ENCODE data around the gene SPECC1.
"Not testable (repeated sequence)": the region's sequence is repeated elsewhere in the genome, so short reads cannot be mapped to it uniquely, and the experiment has no call there.

Gene SPECC1

DNA sequence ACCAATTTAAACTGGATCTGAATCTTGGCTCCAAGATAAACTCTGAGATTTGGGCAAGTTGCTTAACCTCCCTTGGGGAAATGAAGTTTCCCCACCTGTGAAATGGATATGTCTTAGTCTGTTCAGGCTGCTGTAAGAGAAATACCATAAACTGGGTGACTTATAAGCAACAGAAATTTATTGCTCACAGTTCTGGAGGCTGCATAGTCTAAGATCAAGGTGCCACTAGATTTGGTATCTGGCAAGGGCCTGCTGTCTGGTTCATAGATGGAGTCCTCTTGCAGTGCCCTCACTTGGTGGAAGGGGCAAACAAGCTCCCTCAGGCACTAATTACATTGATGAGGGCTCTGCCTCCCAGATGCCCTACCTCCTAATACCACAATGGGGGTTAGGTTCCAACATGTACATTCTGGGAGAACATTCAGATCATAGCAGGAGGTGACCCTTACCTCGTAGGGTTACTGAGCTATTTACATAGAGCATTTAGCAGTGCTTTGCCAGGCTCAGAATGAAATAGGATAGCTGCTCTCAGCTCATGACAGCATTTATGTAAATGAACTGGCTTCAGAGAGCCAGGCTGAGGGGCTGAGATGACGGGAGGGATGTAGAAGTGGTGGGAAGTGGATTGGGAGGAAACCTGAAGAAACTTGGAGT lies 83.9 kb downstream of the SPECC1 start:
- H3K27ac Mint-ChIP-seq, result no peak overlapping the region
- H3K9me3 Mint-ChIP-seq, result no peaks in the 10 kb centered on the region
- DNase-seq, result no peak
- peaks cover 31% of the 10 kb centered on the region for H3K27me3 Mint-ChIP-seq (ENCODE audit: low read depth, poor library complexity)
- H3K36me3 Mint-ChIP-seq (ENCODE audit: low read depth), result no peaks in the 10 kb centered on the region
- no peak overlapping the region for H3K4me3 Mint-ChIP-seq
- H3K4me1 Mint-ChIP-seq, result peaks cover 40% of the 10 kb centered on the region
- TF ChIP-seq, protein P1, sequence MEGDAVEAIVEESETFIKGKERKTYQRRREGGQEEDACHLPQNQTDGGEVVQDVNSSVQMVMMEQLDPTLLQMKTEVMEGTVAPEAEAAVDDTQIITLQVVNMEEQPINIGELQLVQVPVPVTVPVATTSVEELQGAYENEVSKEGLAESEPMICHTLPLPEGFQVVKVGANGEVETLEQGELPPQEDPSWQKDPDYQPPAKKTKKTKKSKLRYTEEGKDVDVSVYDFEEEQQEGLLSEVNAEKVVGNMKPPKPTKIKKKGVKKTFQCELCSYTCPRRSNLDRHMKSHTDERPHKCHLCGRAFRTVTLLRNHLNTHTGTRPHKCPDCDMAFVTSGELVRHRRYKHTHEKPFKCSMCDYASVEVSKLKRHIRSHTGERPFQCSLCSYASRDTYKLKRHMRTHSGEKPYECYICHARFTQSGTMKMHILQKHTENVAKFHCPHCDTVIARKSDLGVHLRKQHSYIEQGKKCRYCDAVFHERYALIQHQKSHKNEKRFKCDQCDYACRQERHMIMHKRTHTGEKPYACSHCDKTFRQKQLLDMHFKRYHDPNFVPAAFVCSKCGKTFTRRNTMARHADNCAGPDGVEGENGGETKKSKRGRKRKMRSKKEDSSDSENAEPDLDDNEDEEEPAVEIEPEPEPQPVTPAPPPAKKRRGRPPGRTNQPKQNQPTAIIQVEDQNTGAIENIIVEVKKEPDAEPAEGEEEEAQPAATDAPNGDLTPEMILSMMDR (IDR thresholded peaks at IDR 0.05), result no peak

DNA sequence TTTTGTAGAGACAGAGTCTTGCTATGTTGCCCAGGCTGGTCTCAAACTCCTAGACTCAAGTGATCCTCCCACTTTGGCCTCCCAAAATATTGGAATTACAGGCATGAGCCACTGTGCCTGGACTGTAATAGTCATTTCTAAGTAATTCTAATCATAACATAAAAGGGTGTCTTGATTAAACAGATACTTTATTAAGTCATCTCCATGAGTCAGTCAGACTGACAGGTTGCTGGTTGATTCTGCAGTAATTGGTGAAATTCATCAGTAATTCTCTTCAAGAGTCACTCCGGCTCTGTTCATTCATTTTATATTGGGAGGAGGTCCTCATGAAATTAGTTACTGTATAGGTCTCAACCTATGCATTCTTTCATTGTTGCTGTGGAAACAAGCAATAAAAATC lies 85.6 kb downstream of the SPECC1 start:
- Mint-ChIP-seq H3K9me3 (no peaks in the 10 kb centered on the region), H3K4me1 (peaks cover 40% of the 10 kb centered on the region), H3K27me3 (ENCODE audit: low read depth, poor library complexity) (peaks cover 33% of the 10 kb centered on the region), H3K27ac (no peak overlapping the region), H3K36me3 (ENCODE audit: low read depth) (no peaks in the 10 kb centered on the region), H3K4me3 (no peak overlapping the region)
- TF ChIP-seq, protein P1 (IDR thresholded peaks at IDR 0.05), result no peak
- no peak for DNase-seq

DNA sequence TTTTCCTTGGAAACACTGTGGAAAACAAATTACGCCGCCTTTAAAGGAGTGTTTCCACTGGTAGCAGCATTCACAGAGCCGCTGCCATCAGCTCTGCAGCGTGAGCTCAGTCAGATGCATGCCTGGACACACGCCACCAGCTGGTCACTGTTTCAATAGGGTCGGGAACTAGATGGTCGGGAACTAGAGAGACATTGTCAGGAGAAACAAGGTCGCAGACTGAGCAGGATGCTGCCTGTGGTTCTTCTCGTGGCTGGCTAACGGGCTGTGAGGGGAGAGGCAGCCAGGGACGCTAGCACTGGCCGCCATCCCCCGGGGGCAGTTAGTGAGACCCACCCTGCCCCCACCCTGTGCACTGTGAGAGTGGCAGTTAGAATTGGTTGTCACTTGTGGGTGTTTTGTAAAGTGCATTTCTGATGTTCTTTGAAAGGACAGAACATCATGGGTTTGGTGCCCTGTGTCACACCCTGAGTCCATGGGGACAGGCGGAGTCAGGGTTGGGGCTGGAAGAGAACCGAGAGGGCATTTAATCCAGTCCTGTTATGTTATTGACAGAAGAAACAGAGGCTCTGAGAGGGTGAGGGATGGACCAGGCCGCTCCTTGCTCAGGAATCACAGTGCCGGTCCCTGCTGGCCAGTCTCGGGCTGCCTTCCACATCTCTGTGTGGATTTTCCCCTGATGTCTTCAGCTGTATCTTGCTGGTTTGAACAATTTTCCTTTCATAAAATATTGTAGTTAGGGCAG lies 86.3 kb downstream of the SPECC1 start:
- Mint-ChIP-seq H3K27me3 (ENCODE audit: low read depth, poor library complexity) (peaks cover 33% of the 10 kb centered on the region), H3K4me1 (peaks cover 40% of the 10 kb centered on the region), H3K27ac (no peak overlapping the region), H3K9me3 (no peaks in the 10 kb centered on the region), H3K36me3 (ENCODE audit: low read depth) (no peaks in the 10 kb centered on the region), H3K4me3 (no peak overlapping the region)
- TF ChIP-seq, protein P1 (IDR thresholded peaks at IDR 0.05), result peak; percentile 25
- peak; percentile 49 for DNase-seq

DNA sequence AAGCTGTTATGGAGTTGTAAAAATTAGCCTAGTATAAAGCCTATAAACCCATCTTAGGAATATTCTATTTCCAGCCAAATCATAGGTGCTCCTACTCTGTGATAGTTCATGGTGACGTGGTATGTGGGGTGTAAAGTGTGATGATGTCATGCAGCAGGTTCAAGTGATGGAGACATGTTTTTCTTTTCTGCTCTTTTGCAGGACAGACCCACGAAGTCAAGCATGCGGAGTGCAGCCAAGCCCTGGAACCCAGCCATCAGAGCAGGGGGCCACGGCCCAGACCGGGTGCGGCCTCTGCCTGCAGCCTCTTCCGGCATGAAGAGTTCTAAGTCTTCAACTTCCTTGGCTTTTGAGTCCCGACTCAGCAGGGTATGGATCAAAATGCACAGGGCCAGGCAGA lies 87.3 kb downstream of the SPECC1 start:
- Mint-ChIP-seq H3K4me3 (no peak overlapping the region), H3K27me3 (ENCODE audit: low read depth, poor library complexity) (peaks cover 36% of the 10 kb centered on the region), H3K4me1 (peaks cover 39% of the 10 kb centered on the region), H3K27ac (no peak overlapping the region), H3K36me3 (ENCODE audit: low read depth) (no peaks in the 10 kb centered on the region), H3K9me3 (no peaks in the 10 kb centered on the region)
- no peak for DNase-seq
- TF ChIP-seq, protein P1 (IDR thresholded peaks at IDR 0.05), result no peak

DNA sequence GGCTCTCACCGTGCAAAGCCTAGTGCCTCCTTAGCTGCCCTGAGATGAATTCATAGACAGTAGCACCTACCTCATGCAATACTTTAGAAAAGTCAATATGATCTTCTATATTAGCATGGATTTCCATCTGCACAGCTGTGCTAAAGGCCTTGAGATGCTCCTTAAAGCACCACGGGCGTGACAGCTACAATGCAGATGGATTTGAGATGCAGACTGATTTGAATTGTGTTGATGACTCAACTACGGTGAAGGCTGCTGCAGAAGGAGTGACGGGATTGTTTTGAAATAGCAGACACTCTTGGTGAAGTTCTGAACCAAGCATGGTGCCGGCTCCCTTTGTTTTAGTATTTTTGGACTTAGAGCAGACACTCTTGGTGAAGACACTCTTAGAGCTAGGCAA lies 88.2 kb downstream of the SPECC1 start:
- TF ChIP-seq, protein P1 (IDR thresholded peaks at IDR 0.05), result no peak
- Mint-ChIP-seq H3K4me3 (no peak overlapping the region), H3K27ac (no peak overlapping the region), H3K4me1 (peaks cover 30% of the 10 kb centered on the region), H3K36me3 (ENCODE audit: low read depth) (no peaks in the 10 kb centered on the region), H3K27me3 (ENCODE audit: low read depth, poor library complexity) (peaks cover 42% of the 10 kb centered on the region), H3K9me3 (no peaks in the 10 kb centered on the region)
- no peak for DNase-seq

DNA sequence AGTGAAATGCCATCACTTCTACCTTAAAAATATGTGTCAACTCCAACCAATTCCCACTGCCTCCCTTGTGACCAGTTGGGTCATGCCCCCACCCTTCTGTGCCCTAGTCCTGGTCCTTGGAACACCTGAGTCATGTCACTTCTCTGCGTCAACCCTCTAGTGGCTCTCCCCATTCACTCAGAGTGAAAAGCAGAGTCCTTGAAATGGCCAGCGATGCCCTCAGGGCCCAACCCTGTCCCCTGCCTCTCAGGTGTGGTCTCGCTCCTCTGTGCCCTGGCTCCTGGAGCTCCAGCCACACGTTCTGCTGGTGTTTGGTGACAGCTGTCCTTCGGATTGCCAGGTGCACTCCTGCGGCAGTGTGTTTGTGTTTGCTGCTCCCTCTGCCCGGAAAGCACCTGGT lies 89.2 kb downstream of the SPECC1 start:
- Mint-ChIP-seq H3K36me3 (ENCODE audit: low read depth) (no peaks in the 10 kb centered on the region), H3K27me3 (ENCODE audit: low read depth, poor library complexity) (peaks cover 37% of the 10 kb centered on the region), H3K4me1 (peaks cover 20% of the 10 kb centered on the region), H3K4me3 (no peak overlapping the region), H3K9me3 (no peaks in the 10 kb centered on the region), H3K27ac (no peak overlapping the region)
- TF ChIP-seq, protein P1 (IDR thresholded peaks at IDR 0.05), result no peak
- DNase-seq, result no peak

DNA sequence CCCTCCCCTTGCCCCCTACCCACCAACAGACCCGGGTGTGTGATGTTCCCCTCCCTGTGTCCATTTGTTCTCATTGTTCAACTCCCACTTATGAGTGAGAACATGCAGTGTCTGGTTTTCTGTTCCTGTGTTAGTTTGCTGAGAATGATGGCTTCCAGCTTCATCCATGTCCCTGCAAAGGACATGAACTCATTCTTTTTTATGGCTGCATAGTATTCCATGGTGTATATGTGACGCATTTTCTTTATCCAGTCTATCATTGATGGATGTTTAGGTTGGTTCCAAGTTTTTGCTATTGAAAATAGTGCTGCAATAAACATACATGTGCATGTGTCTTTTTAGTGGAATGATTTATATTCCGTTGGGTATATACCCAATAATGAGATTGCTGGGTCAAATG lies 91.6 kb downstream of the SPECC1 start:
- not testable (repeated sequence) for H3K36me3 Mint-ChIP-seq (ENCODE audit: low read depth); DNase-seq; H3K9me3 Mint-ChIP-seq; H3K4me1 Mint-ChIP-seq; H3K4me3 Mint-ChIP-seq; H3K27ac Mint-ChIP-seq
- H3K27me3 Mint-ChIP-seq (ENCODE audit: low read depth, poor library complexity), result peaks cover 34% of the 10 kb centered on the region

Data from nephron progenitor cell (in vitro differentiated cells).